ENCODE results near the gene ANP32A.

DNA sequence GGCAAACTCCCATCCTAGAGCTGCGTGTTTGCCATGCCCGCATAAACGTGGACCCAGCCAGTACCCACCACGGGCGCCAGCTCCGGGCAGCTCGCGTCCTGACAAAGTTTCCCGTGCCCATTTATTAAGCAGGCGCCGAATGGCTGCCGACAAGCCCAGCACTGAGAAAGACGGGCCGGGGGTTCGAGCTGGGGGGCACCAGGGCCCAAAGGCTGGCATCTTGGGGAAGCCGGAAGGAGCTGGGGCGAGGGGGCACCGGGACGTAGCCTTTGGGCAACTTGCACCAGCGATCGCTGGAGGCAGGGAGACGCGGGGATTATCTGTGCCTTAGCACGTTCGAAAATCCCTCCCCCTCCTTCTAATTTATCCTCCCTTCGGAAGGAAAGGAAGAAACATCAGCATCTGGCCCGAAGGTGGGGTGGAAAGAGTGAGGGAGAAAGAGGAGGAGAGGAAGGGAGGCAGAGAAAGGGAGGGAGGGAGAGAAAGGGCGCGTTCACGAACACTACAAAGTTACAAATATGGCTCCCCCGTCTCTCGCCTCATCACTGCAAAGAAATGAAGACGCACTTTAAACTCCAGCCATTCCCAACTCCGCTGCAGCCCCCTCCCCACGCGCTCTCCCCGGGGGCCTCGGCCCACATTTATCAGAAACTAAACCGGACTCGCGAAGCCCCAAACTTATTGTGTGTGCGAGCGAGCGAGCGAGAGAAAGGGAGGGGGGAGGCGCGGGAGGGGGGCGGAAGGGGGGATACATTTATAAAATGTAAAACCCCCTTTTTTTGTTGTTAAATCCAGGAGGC, 1.0 kb downstream of the ANP32A start:
- TF ChIP-seq EZH2phosphoT487 (IDR thresholded peaks at IDR 0.05), result no peak
- TF ChIP-seq, protein P1, sequence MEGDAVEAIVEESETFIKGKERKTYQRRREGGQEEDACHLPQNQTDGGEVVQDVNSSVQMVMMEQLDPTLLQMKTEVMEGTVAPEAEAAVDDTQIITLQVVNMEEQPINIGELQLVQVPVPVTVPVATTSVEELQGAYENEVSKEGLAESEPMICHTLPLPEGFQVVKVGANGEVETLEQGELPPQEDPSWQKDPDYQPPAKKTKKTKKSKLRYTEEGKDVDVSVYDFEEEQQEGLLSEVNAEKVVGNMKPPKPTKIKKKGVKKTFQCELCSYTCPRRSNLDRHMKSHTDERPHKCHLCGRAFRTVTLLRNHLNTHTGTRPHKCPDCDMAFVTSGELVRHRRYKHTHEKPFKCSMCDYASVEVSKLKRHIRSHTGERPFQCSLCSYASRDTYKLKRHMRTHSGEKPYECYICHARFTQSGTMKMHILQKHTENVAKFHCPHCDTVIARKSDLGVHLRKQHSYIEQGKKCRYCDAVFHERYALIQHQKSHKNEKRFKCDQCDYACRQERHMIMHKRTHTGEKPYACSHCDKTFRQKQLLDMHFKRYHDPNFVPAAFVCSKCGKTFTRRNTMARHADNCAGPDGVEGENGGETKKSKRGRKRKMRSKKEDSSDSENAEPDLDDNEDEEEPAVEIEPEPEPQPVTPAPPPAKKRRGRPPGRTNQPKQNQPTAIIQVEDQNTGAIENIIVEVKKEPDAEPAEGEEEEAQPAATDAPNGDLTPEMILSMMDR (IDR thresholded peaks at IDR 0.05), result no peak
- no peak for TF ChIP-seq EZH2 (IDR thresholded peaks at IDR 0.05)

Data from neural progenitor cell (in vitro differentiated cells).